NCI-H1436 treated with DMSO at 0.1 percent for 48 hours (cell line): ENCODE results near the gene SND1.

ENCODE experiments used
- DNase-seq: peaks from one replicate; lab custom pipeline; 2025; lab: John Stamatoyannopoulos, UW

The SND1 gene

DNA sequence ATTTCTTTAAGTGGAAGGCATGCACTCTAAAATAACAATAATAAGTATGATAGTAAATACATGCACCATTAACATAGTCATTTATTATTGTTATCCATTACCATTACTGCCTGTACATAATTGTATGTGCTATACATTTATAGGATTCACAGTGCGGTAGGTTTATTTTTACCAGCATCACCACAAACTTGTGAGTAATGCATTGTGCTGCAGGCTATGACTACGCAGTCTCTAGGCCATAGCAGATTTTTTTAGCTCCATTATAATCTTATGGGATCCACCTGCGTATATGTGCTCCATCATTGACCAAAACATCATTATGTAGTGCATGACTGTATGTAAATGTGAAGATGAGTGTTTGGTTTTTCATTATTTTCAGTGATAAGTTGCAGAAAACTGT, 219.2 kb downstream of the SND1 start:
- no peak for DNase-seq

DNA sequence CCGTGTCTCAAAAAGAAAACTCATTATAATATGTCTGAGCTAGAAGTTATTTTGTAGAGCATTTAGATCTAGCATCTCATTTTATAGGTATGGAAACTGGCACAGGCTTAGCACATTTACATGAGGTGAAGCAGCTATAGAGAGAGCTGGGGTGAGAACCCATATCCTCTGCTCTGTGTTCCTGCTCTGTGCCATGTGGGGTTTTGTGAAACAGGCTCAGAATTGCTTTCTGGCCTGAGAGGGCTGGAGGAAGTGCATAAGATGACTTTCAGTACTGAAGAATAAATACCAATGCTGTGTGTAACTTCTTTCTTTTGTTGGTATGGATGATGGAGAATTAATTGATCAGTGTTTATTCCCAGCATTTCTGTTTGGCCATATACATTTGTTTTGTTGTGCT, 220.1 kb downstream of the SND1 start:
- no peak for DNase-seq

DNA sequence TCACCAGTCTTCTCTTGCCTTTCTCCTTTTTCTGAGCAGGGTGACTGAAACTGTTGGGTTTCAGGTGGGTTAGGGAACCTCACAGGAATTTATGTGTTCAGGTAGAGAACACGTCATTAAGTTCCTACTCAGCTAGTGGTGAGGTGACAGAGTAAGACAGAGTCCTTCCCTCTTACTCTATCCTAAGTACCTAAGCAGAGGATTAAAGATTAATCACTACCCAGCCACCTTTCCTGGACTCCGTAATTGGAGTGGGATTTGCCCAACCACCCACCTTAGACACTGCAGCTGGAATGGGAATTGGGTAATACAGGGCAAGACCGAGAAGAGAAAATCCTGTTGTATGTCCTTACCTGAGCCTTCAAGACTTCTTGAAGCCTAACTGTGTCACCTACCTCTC, 221.2 kb downstream of the SND1 start:
- DNase-seq = no peak

DNA sequence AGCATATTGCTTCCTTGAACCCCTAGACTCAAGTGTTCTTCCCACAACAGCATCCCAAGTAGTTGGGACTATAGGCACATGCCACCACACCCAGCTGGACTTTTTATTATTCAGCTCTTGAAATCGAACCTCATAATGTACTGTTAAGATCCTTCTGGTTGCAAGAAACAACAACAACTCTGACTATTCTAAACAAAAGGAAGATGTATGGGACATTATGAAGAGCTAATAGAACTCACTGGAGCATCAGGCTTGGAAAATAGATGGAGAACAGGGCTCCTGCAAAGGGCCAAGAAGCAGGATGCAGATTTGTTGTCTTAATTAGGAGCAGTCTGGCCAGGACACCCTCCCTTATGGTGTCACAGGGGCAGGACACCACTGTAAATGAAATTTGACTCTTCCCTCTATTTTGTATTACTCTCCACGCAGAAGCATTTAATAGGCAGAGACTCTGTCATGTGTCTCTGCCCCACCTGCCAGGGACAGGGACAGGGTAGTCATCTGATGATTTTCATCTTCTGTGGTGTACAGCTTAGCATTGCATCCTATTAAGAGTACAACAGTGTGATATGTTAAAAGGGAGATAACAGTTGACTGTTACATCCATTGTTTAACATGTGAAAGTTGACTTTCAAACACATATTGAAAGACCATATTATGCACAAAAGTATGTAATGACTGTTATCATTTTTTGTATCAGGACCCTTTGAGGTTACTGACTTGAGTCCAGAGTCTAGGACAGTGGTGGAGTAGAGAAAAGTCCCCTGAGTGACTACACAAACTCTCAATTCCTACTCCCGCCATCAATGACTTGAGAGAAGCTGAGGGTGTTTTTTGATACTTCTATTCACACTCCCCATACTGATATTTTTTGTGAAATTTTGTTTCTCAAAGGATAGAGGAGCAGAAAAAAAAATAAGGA, 222.0 kb downstream of the SND1 start:
- no peak for DNase-seq

DNA sequence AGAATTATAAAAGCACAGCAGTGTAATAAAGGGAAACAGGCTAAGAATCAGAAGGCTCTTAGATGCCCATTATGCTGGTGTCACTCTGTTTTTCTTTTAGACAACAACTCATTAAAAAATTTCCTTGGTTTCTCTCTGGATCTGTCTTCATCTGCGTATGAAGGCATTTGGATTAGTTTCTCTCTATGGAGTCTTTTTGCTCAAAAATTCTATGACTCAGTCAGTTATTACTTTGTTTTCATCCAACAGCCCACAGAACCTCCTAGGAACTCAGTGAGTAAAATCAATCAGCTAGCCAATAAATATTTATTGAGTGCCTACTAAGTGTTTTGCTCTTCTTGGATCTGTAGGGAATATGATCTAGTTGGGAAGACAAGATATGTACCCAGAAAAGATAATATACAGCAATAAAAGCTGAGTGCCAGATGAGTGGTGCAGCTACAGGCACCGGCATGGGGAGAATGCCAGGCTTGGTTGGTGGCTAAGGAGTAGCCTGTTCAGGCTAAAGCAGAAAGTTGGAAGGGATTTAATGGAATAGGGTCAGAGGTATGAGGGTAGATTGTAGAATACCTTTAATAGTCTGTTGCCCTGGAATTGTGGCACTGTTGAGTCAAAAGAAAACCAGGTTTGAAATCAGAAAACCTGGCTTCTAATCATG, 223.1 kb downstream of the SND1 start:
- no peak for DNase-seq

DNA sequence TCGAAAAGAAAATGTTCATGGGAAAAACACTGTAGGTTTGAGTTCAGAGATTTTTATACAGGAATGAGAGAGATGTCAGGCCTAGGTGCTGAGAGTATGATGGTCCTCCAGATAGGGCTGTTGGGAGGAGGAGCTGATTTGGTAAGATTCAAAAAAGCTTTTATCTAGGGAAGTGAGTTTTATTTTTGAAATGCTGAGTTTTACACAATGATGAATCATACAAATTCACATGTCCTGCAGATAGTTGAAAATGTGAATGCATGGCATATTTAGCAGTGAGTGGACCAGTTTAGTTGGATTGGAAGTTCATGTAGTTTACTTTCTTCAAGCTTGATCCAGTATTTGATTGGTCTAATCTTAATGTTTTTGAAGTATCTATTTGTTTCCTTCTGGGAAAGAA, 224.4 kb downstream of the SND1 start:
- DNase-seq = no peak

DNA sequence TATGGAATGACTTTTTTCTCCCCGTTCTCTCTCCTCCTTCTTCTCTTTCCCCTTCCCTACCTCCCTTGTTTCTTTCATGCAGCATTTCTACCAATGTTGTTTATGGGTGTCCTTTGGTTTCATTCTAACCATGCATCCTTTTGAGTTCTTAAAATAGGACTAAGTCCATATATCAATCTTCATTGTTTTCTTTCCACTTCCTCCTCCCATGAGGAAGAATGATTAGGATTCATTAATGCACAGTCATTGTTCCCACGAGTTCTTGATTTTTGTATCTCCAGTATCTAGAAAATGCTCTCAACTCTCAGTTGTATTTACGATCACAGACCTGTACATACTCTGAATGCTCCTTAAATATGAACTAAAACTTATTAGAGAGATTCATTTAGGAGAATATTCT, 226.0 kb downstream of the SND1 start:
- DNase-seq = no peak

DNA sequence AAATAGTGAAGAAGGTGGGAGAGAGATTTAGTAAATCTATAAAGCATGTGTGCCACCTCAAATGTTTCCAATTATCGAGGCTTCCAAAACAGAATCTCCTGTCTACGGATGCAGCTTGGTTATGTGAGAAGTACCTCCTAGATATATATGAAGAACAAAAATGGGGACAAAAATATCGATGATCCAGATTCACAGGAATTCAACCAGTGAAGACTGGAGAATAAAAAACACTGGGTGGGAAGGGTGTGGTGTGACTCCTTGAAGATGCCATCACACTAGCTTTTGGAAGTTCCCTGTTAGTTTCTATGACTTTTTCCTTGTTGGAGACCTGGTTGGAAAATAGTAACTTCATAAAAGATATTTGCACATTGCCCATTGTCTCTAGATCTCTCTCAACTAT, 226.8 kb downstream of the SND1 start:
- DNase-seq = no peak

DNA sequence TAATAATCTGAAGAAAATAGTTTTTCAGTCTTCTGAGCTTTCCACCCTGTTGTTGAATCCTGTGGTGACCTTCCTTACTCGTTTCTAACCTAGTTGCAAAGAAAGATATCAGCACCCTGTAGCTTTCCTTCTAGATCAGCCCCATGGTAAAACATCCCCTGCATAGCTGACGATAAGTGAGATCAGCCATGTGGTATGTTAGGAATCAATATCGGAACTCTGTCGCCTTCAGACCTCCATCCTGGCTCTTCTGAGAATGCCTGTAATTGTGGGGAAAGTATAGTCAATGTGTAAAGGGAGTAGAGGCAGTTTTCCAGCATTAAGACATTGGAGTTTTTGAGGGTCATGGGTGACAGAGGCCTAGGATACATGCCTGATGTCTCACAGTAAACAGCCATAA, 227.4 kb downstream of the SND1 start:
- no peak for DNase-seq

DNA sequence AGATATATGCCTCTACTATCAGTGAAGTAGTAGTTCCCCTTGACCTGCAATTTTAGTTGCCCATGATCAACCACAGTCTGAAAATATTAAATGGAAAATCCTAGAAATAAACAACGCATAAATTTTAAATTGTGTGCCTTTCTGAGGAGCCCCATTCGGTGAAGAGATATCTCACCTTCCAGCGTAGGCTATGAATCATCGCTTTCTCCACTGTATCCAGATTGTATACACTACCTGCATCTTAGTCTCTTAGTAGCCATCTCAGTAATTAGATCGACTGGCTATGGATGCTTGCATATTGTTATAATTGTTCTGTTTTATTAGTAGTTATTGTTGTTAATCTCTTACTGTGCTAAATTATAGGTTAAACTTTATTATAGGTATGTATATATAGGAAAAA, 227.9 kb downstream of the SND1 start:
- DNase-seq = no peak

DNA sequence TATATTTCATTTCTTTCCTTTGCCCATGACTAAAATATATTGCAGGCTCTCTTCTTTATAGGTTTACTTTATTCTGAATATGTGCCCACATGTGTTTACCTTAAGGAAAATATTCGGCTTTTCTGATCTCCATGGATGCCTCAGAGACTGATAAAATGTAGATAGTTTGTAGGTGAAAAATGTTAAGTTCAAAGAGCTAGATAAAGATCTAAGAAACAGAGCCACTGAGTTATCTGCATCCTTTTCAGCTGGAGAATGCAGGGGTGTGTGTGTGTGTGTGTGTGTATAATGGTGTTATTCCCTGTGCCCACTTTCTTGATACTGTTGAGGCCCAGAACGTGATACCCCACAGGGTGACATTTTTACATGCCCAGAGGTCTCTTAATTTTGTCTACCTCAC, 228.5 kb downstream of the SND1 start:
- no peak for DNase-seq

DNA sequence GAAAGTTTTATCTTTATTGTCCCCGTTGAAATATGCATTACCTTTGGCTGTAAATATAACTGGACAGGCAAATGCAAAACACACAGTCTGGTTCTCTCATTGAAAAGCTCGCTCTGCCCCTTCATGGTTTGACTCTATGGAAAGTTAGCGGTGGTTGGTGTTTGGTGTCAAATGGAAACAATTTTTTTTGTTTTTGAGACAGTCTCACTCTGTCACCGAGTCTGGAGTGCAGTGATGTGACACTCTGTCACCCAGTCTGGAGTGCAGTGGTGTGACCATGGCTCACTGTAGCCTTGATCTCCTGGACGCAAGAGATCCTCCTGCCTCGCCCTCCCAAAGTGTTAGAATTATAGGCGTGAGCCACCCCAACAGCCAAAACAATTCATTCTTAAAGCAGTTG, 229.6 kb downstream of the SND1 start:
- DNase-seq = no peak

DNA sequence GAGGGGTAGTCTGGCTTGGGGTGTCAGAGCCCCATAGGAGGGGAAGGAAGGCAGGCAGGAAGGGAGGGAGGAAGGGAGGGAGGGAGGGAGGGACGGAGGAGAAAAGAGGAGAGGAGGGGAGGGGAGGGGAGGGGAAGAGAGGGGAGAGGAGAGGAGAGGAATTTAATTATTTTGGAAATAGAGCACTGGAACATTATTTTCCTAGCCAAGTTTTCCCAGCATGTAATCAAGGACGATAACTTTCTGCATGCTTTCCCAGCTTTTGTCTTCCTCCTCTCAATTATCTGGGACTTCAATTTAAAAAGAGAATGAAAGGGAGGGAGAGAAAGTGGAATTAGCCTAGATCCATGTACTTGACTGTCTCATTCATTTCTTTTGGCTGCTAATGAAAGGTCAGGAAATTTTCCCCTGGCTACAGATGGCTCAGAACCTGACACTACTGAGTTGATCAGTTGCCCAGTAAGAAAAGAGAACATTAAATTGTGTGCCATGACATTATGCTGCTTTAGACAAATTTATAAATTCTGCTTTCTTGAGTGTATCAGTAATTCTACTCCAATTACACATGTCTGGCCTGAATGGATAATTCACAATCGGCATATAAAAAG, 230.4 kb downstream of the SND1 start:
- DNase-seq = no peak

DNA sequence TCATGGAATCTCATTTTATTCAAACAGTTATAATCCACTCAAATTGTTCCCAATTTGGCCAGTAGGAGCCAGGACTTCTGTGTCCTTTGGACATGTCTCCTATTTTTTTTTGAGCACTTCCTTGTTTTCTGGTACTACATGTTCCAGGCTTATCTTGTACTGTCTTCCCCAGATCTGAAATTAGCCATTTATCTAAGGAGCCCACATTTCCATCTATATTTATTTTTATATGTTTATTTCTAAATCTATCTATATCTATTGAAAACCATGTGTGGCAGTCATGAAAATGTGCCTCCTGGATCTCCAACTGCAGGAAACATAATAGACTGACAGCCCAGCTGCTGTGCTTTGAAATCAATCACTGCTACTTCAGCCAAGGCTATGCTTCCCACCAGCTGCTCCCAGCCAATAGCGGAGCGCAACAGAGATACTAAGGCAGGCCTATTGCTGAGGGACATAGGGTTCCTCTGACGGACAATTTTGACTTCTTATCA, 232.1 kb downstream of the SND1 start:
- no peak for DNase-seq

DNA sequence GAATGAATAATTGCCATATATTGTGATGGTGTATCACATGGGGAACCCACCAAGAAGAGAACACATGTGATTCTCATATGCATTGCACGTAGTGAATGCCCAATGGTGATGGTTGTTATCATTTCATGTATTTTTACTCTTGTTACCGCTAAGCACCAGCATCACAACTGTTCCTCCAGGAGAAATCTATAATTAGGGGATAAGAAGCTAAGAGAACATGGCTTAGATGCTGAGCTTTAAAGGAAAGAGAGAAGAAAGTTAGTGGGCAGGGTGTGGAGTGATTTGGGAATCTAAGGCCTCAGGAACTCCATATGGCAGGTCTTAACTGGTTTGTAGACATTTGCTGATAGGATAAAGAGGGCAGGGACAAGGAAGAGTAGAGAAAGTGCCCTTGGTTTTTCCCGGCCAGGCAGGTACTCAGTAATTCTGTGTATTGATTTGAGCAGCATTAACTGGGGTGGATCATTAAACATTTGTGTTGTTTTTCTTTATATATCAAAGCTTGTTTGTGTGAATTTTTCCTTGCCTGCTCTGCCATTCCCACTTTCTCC, 233.3 kb downstream of the SND1 start:
- no peak for DNase-seq

DNA sequence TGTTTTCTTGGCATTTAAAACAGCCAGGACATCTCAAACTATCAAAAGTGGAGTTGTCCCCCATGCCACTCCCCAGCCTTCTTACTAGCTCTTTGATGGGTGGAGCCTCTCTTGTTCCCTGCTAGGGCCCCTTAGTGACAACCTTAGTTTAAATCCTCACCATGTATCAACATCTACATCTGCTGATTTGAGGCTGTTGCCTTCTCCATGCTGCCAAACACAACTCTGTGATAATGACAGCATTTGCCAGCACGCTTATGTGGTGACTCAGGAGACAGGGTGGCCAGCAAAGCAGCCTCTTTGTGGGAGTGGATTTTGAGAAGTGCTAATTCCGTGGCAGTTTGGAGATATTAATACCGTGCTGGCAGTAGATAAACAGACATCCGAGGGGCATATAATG, 233.8 kb downstream of the SND1 start:
- no peak for DNase-seq

DNA sequence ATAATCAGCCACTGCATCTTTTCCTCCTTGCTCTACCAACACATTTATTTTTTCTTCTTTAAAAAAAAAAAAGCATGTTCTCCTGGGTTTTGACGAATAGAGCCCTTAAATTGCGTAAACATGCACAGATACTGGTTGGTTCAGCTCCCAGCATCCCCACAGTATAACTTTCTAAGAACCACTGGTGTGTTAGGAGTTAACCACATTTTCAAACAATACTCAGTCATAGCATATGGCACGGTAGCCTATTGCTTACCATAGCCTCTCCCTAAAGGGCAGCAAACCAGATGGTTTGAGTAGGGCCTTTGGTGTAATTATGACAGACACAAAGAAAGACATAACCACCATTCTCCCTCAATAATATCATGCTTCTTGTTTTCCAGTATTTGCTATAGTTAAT, 234.3 kb downstream of the SND1 start:
- no peak for DNase-seq

DNA sequence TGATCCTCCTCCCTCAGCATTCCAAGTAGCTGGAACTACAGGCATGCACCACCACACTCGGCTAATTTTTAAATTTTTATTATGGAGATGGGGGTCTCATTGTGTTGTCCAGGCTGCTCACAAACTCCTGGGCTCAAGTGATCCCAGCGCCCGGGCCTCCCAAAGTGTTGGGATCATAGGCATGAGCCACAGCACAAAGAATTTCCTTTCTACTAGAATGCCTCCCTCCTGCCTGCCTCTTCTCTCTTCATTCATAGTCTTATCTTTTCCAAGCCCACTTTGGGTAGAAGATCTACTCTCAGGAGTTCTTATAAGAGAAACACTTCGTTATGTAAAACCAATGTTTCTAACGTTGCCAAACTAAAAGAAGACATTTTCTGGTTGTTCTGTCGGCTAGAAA, 235.1 kb downstream of the SND1 start:
- DNase-seq = no peak

DNA sequence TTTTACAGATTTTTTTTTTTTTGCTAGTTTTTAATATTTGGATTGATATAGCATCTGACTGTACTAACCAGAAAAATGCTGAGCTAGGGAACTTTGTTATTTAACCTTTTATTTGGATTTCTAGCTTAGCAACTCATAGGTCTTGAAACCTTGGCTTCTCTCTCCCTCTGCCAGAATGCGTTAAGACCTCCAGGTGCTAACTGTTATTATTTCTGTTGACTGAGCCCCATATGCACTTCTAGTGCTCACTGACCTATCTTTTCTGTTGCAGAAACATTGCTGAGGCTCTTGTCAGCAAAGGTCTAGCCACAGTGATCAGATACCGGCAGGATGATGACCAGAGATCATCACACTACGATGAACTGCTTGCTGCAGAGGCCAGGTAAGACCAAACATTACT, 235.6 kb downstream of the SND1 start:
- DNase-seq = no peak

DNA sequence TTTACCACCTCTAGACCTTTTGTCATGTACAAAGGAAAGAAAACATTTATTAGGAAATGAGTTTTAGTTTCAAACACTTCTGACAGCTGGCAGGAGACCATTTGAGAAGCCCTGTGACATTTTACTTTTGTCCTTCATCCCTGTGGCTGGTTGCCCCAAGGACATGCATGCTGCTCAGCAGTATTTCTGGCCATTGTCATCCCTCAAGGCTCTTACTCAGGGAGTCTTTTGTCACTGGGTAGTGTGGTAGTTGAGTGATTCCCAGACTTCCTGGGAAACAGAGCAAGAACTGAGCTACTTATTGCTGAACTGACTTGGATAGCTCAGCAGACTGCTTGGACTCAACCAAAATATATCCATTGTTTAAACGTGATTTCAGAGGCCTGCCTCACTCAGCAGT, 236.4 kb downstream of the SND1 start:
- DNase-seq = no peak

DNA sequence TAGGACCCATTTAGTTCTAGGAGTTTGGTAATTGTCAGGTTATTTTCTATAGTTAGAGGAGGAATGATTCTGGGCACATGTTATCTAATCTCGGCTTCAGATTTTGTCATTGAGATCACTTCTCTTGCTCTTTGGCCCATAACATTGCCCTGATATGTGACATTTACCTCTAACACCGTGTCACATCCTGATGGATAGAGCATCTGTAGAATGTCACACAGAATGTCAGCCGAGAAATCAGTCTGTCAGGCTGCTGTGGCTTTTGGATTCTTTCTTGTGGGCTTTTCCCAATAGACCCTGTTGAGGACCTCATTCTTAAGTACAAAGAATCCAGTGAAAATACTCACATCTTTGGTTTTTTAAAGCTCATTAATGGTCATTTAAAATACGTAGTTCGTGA, 236.8 kb downstream of the SND1 start:
- DNase-seq = no peak

DNA sequence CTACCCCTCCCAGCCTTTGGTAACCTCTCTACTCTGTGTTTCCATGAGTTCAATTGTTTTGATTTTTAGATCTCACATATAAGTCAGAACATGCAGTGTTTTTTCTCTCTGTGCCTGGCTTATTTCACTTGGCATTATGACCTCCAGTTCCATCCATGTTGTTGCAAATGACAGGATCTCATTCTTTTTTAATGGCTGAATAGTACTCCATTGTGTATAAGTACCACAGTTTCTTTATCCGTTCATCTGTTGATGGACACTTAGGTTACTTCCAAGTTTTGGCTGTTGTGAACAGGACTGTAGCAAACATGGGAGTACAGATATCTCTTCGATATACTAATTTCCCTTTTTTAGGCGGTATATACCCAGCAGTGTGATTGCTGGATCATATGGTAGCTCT, 237.7 kb downstream of the SND1 start:
- no peak for DNase-seq

DNA sequence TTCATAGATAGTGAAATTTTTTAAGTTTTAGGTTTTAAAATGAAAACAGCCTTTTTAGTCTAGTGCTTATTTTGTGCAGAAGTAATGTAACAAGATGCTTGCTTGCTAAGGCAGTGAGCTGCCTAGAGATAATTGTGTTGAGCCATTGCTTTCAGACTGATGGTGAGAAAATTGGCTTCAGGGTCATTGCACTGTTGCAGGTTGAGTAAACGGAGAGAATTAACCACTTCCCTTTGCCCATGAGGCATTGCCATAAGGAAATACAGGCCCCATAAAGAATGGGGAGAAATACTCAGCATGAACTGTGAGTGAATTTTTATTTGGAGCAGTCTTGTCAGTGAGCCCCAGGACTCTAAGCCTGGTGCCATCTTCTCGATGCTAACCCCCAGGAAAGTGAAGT, 238.7 kb downstream of the SND1 start:
- DNase-seq = no peak
